OCI-LY7 (cell line): ENCODE measurements around the gene SCYGR5. TPM values are rescaled to one million over a fixed set of nuclear protein-coding genes. Genes with fewer than 3 reads are reported as not detected.

Source experiments
- BruUV-seq: library from RNA; stranded (reverse); fragments of 400-500 nt; replicated peaks from 2 replicates; lab custom pipeline; 2021; lab: Mats Ljungman, UMichigan
- CTCF ChIA-PET: fragments of 300-600 bp; sonication (Branson Sonifier 250); formaldehyde crosslinking; loops from one replicate; lab custom pipeline; 2022; ENCODE audit warnings: antibody characterized with exemption; ENCODE audit not compliant: unreplicated experiment; lab: Charles Lee
- POLR2A ChIA-PET: fragments of 300-600 bp; sonication (Branson Sonifier 250); formaldehyde crosslinking; loops from one replicate; lab custom pipeline; 2022; ENCODE audit warnings: antibody characterized with exemption; lab: Charles Lee
- DNase-seq: peaks from one replicate; pipeline ENCODE4 v3.0.0-alpha.2; 2015; ENCODE audit warnings: low spot score
- H2AFZ ChIP-seq: fragments of 200-600 bp; sonication (generic), shearing (Covaris generic); 2 replicates; pipeline ENCODE4 v1.6.1; 2014; ENCODE audit warnings: mild to moderate bottlenecking, antibody characterized with exemption, low read length, moderate library complexity
- H3K27ac ChIP-seq: fragments of 200-600 bp; sonication (generic); 2 replicates; pipeline ENCODE4 v1.5.1; 2014; ENCODE audit warnings: mixed run types, low read depth, mild to moderate bottlenecking, moderate library complexity, low read length, inconsistent platforms; ENCODE audit not compliant: poor library complexity, severe bottlenecking
- H3K36me3 ChIP-seq: fragments of 200-600 bp; sonication (generic); 2 replicates; pipeline ENCODE4 v1.6.1; 2014; ENCODE audit warnings: mild to moderate bottlenecking, antibody characterized with exemption, low read length, moderate library complexity, mixed read lengths; ENCODE audit not compliant: insufficient read depth
- H3K4me1 ChIP-seq: fragments of 200-600 bp; sonication (generic); 2 replicates; pipeline ENCODE4 v1.5.1; 2014; ENCODE audit warnings: mild to moderate bottlenecking, low read length; ENCODE audit not compliant: insufficient read depth, poor library complexity, severe bottlenecking
- H3K4me2 ChIP-seq: fragments of 200-600 bp; sonication (generic); 2 replicates; pipeline ENCODE4 v1.6.1; 2014; ENCODE audit warnings: mild to moderate bottlenecking, low read length
- H3K4me3 ChIP-seq: fragments of 200-600 bp; sonication (generic); 2 replicates; pipeline ENCODE4 v1.5.1; 2014; ENCODE audit warnings: mild to moderate bottlenecking, low read depth, low read length; ENCODE audit not compliant: poor library complexity, severe bottlenecking
- H3K79me2 ChIP-seq: fragments of 200-600 bp; sonication (generic); 2 replicates; pipeline ENCODE4 v1.6.1; 2016; ENCODE audit warnings: low read depth, mild to moderate bottlenecking, low read length, moderate library complexity, mixed read lengths; ENCODE audit not compliant: insufficient read depth
- H3K9me2 ChIP-seq: fragments of 200-600 bp; sonication (generic); 2 replicates; pipeline ENCODE4 v1.6.1; 2016; ENCODE audit warnings: mild to moderate bottlenecking, low read length, mixed read lengths; ENCODE audit not compliant: insufficient read depth
- H3K9me3 ChIP-seq: fragments of 200-600 bp; sonication (generic); 2 replicates; pipeline ENCODE4 v1.6.1; 2014; ENCODE audit warnings: mild to moderate bottlenecking, mixed run types, low read length, mixed read lengths
- H4K20me1 ChIP-seq: fragments of 200-600 bp; sonication (generic); 2 replicates; pipeline ENCODE4 v1.6.1; 2014; ENCODE audit warnings: mild to moderate bottlenecking, antibody characterized with exemption, low read length, moderate library complexity, mixed read lengths; ENCODE audit not compliant: insufficient read depth
- EZH2phosphoT487 ChIP-seq: fragments of 200-600 bp; sonication (generic); IDR thresholded peaks from 2 replicates; pipeline ENCODE4 v1.6.1; 2018; ENCODE audit warnings: low read depth, borderline replicate concordance, mild to moderate bottlenecking, mixed run types, antibody characterized with exemption, low read length, moderate library complexity, mixed read lengths
- intact Hi-C: fragments of 100-400 bp; cut with micrococcal nuclease; formaldehyde crosslinking; loops from one replicate; pipeline ENCODE4 v1.10.0; 2022; ENCODE audit not compliant: unreplicated experiment
- total RNA-seq, 2 experiments: library from RNA; depleted of rRNA in 1 of 2; stranded (reverse); fragments of >200 nt in 1 of 2; shearing (Covaris generic) in 1 of 2; gene quantifications; 2 replicates each; pipeline ENCODE4 v1.2.3, GENCODE V29; 2014 to 2022
- TF ChIP-seq, protein P1 (sequence below): fragments of 200-600 bp; sonication (generic); conservative IDR thresholded peaks from 2 replicates; pipeline ENCODE4 v1.5.1; 2014; ENCODE audit warnings: mild to moderate bottlenecking, antibody characterized with exemption, low read length, moderate library complexity, mixed read lengths

Gene SCYGR5
- total RNA-seq, 2 experiments from 2014 or later, result not detected

GRCh38 chr2:227707390-227707789 is 40.8 kb downstream of the SCYGR5 start:
- TF ChIP-seq EZH2phosphoT487, result no peak
- TF ChIP-seq, protein P1, sequence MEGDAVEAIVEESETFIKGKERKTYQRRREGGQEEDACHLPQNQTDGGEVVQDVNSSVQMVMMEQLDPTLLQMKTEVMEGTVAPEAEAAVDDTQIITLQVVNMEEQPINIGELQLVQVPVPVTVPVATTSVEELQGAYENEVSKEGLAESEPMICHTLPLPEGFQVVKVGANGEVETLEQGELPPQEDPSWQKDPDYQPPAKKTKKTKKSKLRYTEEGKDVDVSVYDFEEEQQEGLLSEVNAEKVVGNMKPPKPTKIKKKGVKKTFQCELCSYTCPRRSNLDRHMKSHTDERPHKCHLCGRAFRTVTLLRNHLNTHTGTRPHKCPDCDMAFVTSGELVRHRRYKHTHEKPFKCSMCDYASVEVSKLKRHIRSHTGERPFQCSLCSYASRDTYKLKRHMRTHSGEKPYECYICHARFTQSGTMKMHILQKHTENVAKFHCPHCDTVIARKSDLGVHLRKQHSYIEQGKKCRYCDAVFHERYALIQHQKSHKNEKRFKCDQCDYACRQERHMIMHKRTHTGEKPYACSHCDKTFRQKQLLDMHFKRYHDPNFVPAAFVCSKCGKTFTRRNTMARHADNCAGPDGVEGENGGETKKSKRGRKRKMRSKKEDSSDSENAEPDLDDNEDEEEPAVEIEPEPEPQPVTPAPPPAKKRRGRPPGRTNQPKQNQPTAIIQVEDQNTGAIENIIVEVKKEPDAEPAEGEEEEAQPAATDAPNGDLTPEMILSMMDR, result no peak
- Histone ChIP-seq H3K36me3 (no peaks in the 10 kb centered on the region), H3K4me2 (no peak overlapping the region), H3K4me3 (no peak overlapping the region), H4K20me1 (no peaks in the 10 kb centered on the region), H3K79me2 (no peaks in the 10 kb centered on the region), H3K4me1 (no peaks in the 10 kb centered on the region), H3K9me3 (no peaks in the 10 kb centered on the region), H2AFZ (no peak overlapping the region), H3K9me2 (no peaks in the 10 kb centered on the region), H3K27ac (no peak overlapping the region)
- intact Hi-C loops, result no loop called here
- ChIA-PET POLR2A (no interaction called here), CTCF (no interaction called here)
- no peak for DNase-seq
- BruUV-seq, result no TSS peak

GRCh38 chr2:227710986-227711385 is 44.4 kb downstream of the SCYGR5 start:
- no peaks in the 10 kb centered on the region for H3K79me2 ChIP-seq
- intact Hi-C loops, result no loop called here
- H3K4me2 ChIP-seq, result no peak overlapping the region
- H3K4me1 ChIP-seq, result no peaks in the 10 kb centered on the region
- H2AFZ ChIP-seq, result no peak overlapping the region
- no peaks in the 10 kb centered on the region for H4K20me1 ChIP-seq
- ChIA-PET POLR2A (no interaction called here), CTCF (no interaction called here)
- H3K36me3 ChIP-seq, result no peaks in the 10 kb centered on the region
- DNase-seq, result no peak
- BruUV-seq, result no TSS peak
- no peaks in the 10 kb centered on the region for H3K9me3 ChIP-seq
- no peaks in the 10 kb centered on the region for H3K9me2 ChIP-seq
- H3K27ac ChIP-seq, result no peak overlapping the region
- no peak overlapping the region for H3K4me3 ChIP-seq
- TF ChIP-seq, protein P1, result no peak
- TF ChIP-seq EZH2phosphoT487, result no peak

DNA sequence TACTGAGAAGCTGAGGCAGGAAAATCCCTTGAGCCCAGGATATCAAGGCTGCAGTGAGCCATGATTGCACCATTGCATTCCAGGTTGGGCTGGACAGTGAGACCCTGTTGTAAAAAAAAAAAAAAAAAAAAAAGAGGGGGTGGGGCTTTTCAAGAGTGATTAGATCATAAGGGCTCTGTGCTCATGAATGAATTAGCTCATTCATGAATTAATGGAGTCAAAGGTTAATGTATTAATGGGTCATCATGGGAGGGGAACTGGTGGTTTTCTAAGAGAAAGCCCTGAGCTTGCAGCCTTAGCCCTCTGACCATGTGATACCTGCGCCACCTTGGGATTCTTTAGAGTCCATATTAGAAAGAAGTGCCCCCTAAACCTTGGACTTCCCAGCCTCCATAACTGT is 46.7 kb downstream of the SCYGR5 start:
- intact Hi-C loops, result no loop called here
- H3K4me3 ChIP-seq, result no peak overlapping the region
- no peaks in the 10 kb centered on the region for H3K9me2 ChIP-seq
- TF ChIP-seq EZH2phosphoT487, result no peak
- TF ChIP-seq, protein P1, result no peak
- no peak overlapping the region for H3K27ac ChIP-seq
- no peaks in the 10 kb centered on the region for H3K79me2 ChIP-seq
- POLR2A ChIA-PET, result interaction anchor here (0.6 kb wide), 1 partner anchor 60 kb away, joined by 3 read pairs; no protein-coding TSS in a partner anchor
- no peak overlapping the region for H2AFZ ChIP-seq
- CTCF ChIA-PET, result no interaction called here
- H4K20me1 ChIP-seq, result no peaks in the 10 kb centered on the region
- DNase-seq, result no peak
- no peaks in the 10 kb centered on the region for H3K9me3 ChIP-seq
- H3K36me3 ChIP-seq, result no peaks in the 10 kb centered on the region
- no peak overlapping the region for H3K4me2 ChIP-seq
- no TSS peak for BruUV-seq
- H3K4me1 ChIP-seq, result no peaks in the 10 kb centered on the region
